GM11168 (cell line): ENCODE data around the gene AMD1.
"Not testable (repeated sequence)": the region's sequence is repeated elsewhere in the genome, so short reads cannot be mapped to it uniquely, and the experiment has no call there.

Source experiments
- in situ Hi-C: fragments of 300-500 bp; cut with MboI; formaldehyde crosslinking; loops from one replicate; pipeline ENCODE4 v1.12.0; 2022; ENCODE audit warnings: low sequenced_read_pairs; ENCODE audit not compliant: unreplicated experiment

Gene AMD1

GRCh38 chr6:110876806-110877564, 2.4 kb downstream of the AMD1 start:
- in situ Hi-C loops: loop anchor here (5.0 kb wide), 1 partner anchor 195 kb away; no protein-coding TSS in a partner anchor

GRCh38 chr6:110877569-110877968, 3.0 kb downstream of the AMD1 start:
- in situ Hi-C loops: loop anchor here (5.0 kb wide), 1 partner anchor 195 kb away; no protein-coding TSS in a partner anchor

GRCh38 chr6:110878751-110879522, 4.4 kb downstream of the AMD1 start:
- in situ Hi-C loops: loop anchor here (5.0 kb wide), 1 partner anchor 197 kb away; no protein-coding TSS in a partner anchor

GRCh38 chr6:110880651-110881050, 6.1 kb downstream of the AMD1 start:
- in situ Hi-C loops: loop anchor here (5.0 kb wide), 1 partner anchor 62 kb away; no protein-coding TSS in a partner anchor

- in situ Hi-C loops: loop anchor here (5.0 kb wide), 1 partner anchor 61 kb away; no protein-coding TSS in a partner anchor
Measured at GRCh38 chr6:110881546-110882273, 7.1 kb downstream of the AMD1 start.

GRCh38 chr6:110882274-110882619, 7.7 kb downstream of the AMD1 start:
- in situ Hi-C loops: loop anchor here (5.0 kb wide), 1 partner anchor 60 kb away; no protein-coding TSS in a partner anchor

- in situ Hi-C loops: loop anchor here (5.0 kb wide), 1 partner anchor 59 kb away; no protein-coding TSS in a partner anchor
Measured at GRCh38 chr6:110882824-110883554, 8.4 kb downstream of the AMD1 start.

- in situ Hi-C loops: loop anchor here (5.0 kb wide), 1 partner anchor 58 kb away; no protein-coding TSS in a partner anchor
Measured at GRCh38 chr6:110884321-110884720, 9.7 kb downstream of the AMD1 start.

GRCh38 chr6:110885526-110885925, 10.9 kb downstream of the AMD1 start:
- in situ Hi-C loops: no loop called here

GRCh38 chr6:110886555-110887167, 12.1 kb downstream of the AMD1 start:
- in situ Hi-C loops: no loop called here

GRCh38 chr6:110890288-110890687, 15.7 kb downstream of the AMD1 start:
- in situ Hi-C loops: no loop called here

GRCh38 chr6:110895907-110896608, 21.5 kb downstream of the AMD1 start:
- in situ Hi-C loops: no loop called here

- in situ Hi-C loops: no loop called here
Measured at GRCh38 chr6:110897433-110897832, 22.8 kb downstream of the AMD1 start.

GRCh38 chr6:110898111-110898510, 23.5 kb downstream of the AMD1 start:
- in situ Hi-C loops: no loop called here

GRCh38 chr6:110900028-110900598, 25.5 kb downstream of the AMD1 start:
- in situ Hi-C loops: no loop called here

- in situ Hi-C loops: not testable (repeated sequence)
Measured at GRCh38 chr6:110901601-110902000, 27.0 kb downstream of the AMD1 start.

GRCh38 chr6:110902091-110902490, 27.5 kb downstream of the AMD1 start:
- in situ Hi-C loops: no loop called here

- in situ Hi-C loops: not testable (repeated sequence)
Measured at GRCh38 chr6:110906273-110906672, 31.7 kb downstream of the AMD1 start.
